HG03354 (cell line): ENCODE results near the gene HS6ST1.

ENCODE experiments used
- ATAC-seq: cut with Tn5 transposase; IDR thresholded peaks from one replicate; pipeline ENCODE4 v1.9.1; 2021; ENCODE audit warnings: mild to moderate bottlenecking; ENCODE audit not compliant: unreplicated experiment, poor library complexity, severe bottlenecking

HS6ST1 gene

GRCh38 chr2:128285329-128285931, 33.2 kb downstream of the HS6ST1 start:
- no peak for ATAC-seq

DNA sequence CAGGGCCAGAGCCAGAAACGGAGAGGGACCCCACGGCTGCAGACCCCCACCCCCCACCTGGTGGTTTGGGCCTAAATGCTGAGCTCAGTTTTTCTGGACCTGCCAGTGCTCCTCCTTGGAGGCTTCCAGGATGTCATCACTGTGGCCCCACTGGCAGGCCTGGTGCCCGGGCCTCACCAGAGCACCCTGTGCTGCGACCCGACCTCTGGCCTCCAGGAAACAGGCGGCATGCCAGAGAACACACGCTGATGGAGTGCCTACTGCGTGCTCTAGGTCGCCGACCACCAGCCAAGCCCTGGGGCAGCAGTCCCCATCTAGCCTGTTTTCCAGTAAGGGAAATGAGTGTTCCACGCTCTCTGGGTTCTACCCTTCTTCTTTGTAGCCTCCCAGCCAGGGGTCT, 33.8 kb downstream of the HS6ST1 start:
- no peak for ATAC-seq

- no peak for ATAC-seq
Observed at GRCh38 chr2:128284037-128284441, 34.6 kb downstream of the HS6ST1 start.

GRCh38 chr2:128282976-128283810, 35.5 kb downstream of the HS6ST1 start:
- no peak for ATAC-seq

- no peak for ATAC-seq
Observed at GRCh38 chr2:128282246-128282975, 36.3 kb downstream of the HS6ST1 start.

GRCh38 chr2:128281852-128282245, 36.8 kb downstream of the HS6ST1 start:
- ATAC-seq, result no peak

- ATAC-seq, result no peak
Observed at GRCh38 chr2:128280901-128281321, 37.8 kb downstream of the HS6ST1 start.

GRCh38 chr2:128280158-128280871, 38.4 kb downstream of the HS6ST1 start:
- ATAC-seq, result no peak

- ATAC-seq, result no peak
Observed at GRCh38 chr2:128279786-128280157, 38.9 kb downstream of the HS6ST1 start.

DNA sequence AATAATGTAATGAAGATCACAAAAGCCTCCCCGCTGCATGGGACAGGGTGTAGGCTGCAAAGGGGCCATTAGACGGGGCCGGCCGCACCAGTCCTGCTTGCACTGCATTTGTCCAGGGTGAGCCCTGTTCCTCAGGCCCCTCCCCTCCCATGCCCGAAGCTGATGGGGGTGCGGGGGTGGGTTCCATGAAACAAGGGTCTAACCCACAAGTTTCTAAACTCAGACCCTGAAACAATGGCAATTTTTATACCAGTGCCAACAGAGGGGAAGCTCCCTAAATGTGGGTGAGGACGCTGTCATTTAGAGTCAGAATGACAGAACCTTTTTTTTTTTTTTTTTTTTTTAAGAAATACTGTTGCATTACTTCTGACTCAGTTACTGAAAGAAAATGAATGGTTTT, 39.7 kb downstream of the HS6ST1 start:
- no peak for ATAC-seq

GRCh38 chr2:128277961-128278681, 40.5 kb downstream of the HS6ST1 start:
- no peak for ATAC-seq

- ATAC-seq, result no peak
Observed at GRCh38 chr2:128276878-128277675, 41.6 kb downstream of the HS6ST1 start.

- ATAC-seq, result no peak
Observed at GRCh38 chr2:128275498-128276045, 43.1 kb downstream of the HS6ST1 start.

DNA sequence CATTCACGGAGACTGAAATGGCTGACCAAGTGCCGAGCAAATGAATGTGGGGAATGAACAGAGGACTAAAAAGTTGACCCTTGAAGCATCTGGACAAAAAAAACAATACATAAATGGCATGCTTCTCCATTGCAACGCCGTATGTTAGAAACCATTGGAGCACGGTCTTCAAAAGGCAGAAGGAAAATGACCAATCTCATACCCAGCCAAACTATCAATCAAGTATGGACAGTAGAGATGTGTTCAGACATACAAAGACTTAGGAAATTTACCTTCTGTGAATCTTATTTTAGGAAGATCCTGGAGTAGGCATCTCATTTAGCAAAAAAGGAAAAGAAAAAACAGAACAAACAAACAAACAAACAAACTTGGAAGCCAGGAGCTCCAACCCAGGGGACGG, 44.5 kb downstream of the HS6ST1 start:
- ATAC-seq, result no peak

GRCh38 chr2:128273469-128274081, 45.1 kb downstream of the HS6ST1 start:
- no peak for ATAC-seq

GRCh38 chr2:128272601-128273468, 45.8 kb downstream of the HS6ST1 start:
- no peak for ATAC-seq

- ATAC-seq, result no peak
Observed at GRCh38 chr2:128271911-128272600, 46.6 kb downstream of the HS6ST1 start.
